ENCODE data around the gene PVR.
A peak's percentile ranks its signal among the peaks of the same experiment; 100 is the strongest.
"Not testable (repeated sequence)": the region's sequence is repeated elsewhere in the genome, so short reads cannot be mapped to it uniquely, and the experiment has no call there.

PVR gene

GRCh38 chr19:44646049-44646416, 2.3 kb downstream of the PVR start:
- no peak for DNase-seq

GRCh38 chr19:44647144-44647543, 3.4 kb downstream of the PVR start:
- DNase-seq, result no peak

GRCh38 chr19:44648631-44649251, 5.0 kb downstream of the PVR start:
- DNase-seq, result no peak

GRCh38 chr19:44649578-44650145, 6.0 kb downstream of the PVR start:
- no peak for DNase-seq

GRCh38 chr19:44653343-44653742, 9.6 kb downstream of the PVR start:
- no peak for DNase-seq

- DNase-seq, result no peak
These were observed 10.5 kb downstream of the PVR start for GRCh38 chr19:44653977-44654774.

- DNase-seq, result peak in 1 of 2 experiments; percentile 24
These were observed 13.7 kb downstream of the PVR start for GRCh38 chr19:44657211-44657921.

- DNase-seq, result no peak
These were observed 14.5 kb downstream of the PVR start for GRCh38 chr19:44658069-44658733.

GRCh38 chr19:44660081-44660480, 16.4 kb downstream of the PVR start:
- DNase-seq, result no peak

GRCh38 chr19:44661205-44661604, 17.5 kb downstream of the PVR start:
- DNase-seq, result no peak

- no peak for DNase-seq
These were observed 18.2 kb downstream of the PVR start for GRCh38 chr19:44661904-44662303.

- no peak for DNase-seq
These were observed 19.1 kb downstream of the PVR start for GRCh38 chr19:44662691-44663385.

GRCh38 chr19:44663996-44664395, 20.3 kb downstream of the PVR start:
- no peak for DNase-seq

- no peak for DNase-seq
These were observed 21.3 kb downstream of the PVR start for GRCh38 chr19:44664976-44665375.

GRCh38 chr19:44666852-44667556, 23.3 kb downstream of the PVR start:
- DNase-seq, result no peak

GRCh38 chr19:44668985-44669764, 25.5 kb downstream of the PVR start:
- DNase-seq, result no peak

- DNase-seq, result not testable (repeated sequence)
These were observed 26.3 kb downstream of the PVR start for GRCh38 chr19:44670027-44670426.

- no peak for DNase-seq
These were observed 27.7 kb downstream of the PVR start, which contains the start of gene CEACAM19 for GRCh38 chr19:44671400-44671799. CEACAM19 (plus strand) TSS chr19:44671482; CDS start chr19:44671932, 450 bp downstream.

- no peak for DNase-seq
These were observed 28.5 kb downstream of the PVR start for GRCh38 chr19:44672226-44672625.

GRCh38 chr19:44673510-44673909, 29.8 kb downstream of the PVR start:
- DNase-seq, result no peak

- no peak for DNase-seq
These were observed 31.8 kb downstream of the PVR start for GRCh38 chr19:44675521-44675920.
